HG03060 (cell line): ENCODE measurements around the gene B3GNT7.
"Not testable (repeated sequence)": the region's sequence is repeated elsewhere in the genome, so short reads cannot be mapped to it uniquely, and the experiment has no call there.

Source experiments
- ATAC-seq: cut with Tn5 transposase; IDR thresholded peaks from one replicate; pipeline ENCODE4 v1.9.1; 2021; ENCODE audit warnings: low read depth, moderate number of reproducible peaks; ENCODE audit not compliant: unreplicated experiment

B3GNT7 gene

GRCh38 chr2:231421051-231421580 lies 25.6 kb downstream of the B3GNT7 start:
- no peak for ATAC-seq

GRCh38 chr2:231422056-231422455 lies 26.5 kb downstream of the B3GNT7 start:
- no peak for ATAC-seq

GRCh38 chr2:231423176-231423575 lies 27.7 kb downstream of the B3GNT7 start:
- ATAC-seq = no peak

- ATAC-seq = no peak
These were observed 29.8 kb downstream of the B3GNT7 start for GRCh38 chr2:231425291-231425810.

- ATAC-seq = no peak
These were observed 30.5 kb downstream of the B3GNT7 start for GRCh38 chr2:231425811-231426703.

- no peak for ATAC-seq
These were observed 31.6 kb downstream of the B3GNT7 start for GRCh38 chr2:231427116-231427515.

- no peak for ATAC-seq
These were observed 33.6 kb downstream of the B3GNT7 start for GRCh38 chr2:231429152-231429551.

- ATAC-seq = no peak
These were observed 34.4 kb downstream of the B3GNT7 start for GRCh38 chr2:231429901-231430300.

- ATAC-seq = not testable (repeated sequence)
These were observed 34.9 kb downstream of the B3GNT7 start for GRCh38 chr2:231430437-231430836.

GRCh38 chr2:231431606-231432005 lies 36.1 kb downstream of the B3GNT7 start:
- no peak for ATAC-seq

- no peak for ATAC-seq
These were observed 38.5 kb downstream of the B3GNT7 start for GRCh38 chr2:231433990-231434389.

- ATAC-seq = no peak
These were observed 41.4 kb downstream of the B3GNT7 start for GRCh38 chr2:231436957-231437356.

- no peak for ATAC-seq
These were observed 54.1 kb downstream of the B3GNT7 start for GRCh38 chr2:231449503-231450054.

GRCh38 chr2:231450548-231450989 lies 55.1 kb downstream of the B3GNT7 start:
- no peak for ATAC-seq
